ENCODE data around the gene HSPBP1.
"Not testable (repeated sequence)": the region's sequence is repeated elsewhere in the genome, so short reads cannot be mapped to it uniquely, and the experiment has no call there.

HSPBP1 gene

GRCh38 chr19:55230780-55231179 lies 49.1 kb downstream of the HSPBP1 start:
- DNase-seq: no peak

- no peak for DNase-seq
These were observed 49.6 kb downstream of the HSPBP1 start for GRCh38 chr19:55230329-55230728.

- no peak for DNase-seq
These were observed 50.1 kb downstream of the HSPBP1 start for GRCh38 chr19:55229789-55230182.

- no peak for DNase-seq
These were observed 50.6 kb downstream of the HSPBP1 start for GRCh38 chr19:55229145-55229788.

GRCh38 chr19:55228403-55229031 lies 51.4 kb downstream of the HSPBP1 start, which contains the start of gene TMEM86B:
Gene TMEM86B, minus strand, starts transcription at chr19:55228763. Its CDS starts 22 bp downstream, at chr19:55228741.
- DNase-seq: no peak

- no peak for DNase-seq
These were observed 51.9 kb downstream of the HSPBP1 start for GRCh38 chr19:55228015-55228391.

- no peak for DNase-seq
These were observed 52.5 kb downstream of the HSPBP1 start for GRCh38 chr19:55227241-55228014.

GRCh38 chr19:55226788-55227187 lies 53.1 kb downstream of the HSPBP1 start:
- no peak for DNase-seq

GRCh38 chr19:55226273-55226672 lies 53.6 kb downstream of the HSPBP1 start:
- no peak for DNase-seq

- no peak for DNase-seq
These were observed 54.4 kb downstream of the HSPBP1 start for GRCh38 chr19:55225415-55225958.

GRCh38 chr19:55224679-55225414 lies 55.1 kb downstream of the HSPBP1 start:
- not testable (repeated sequence) for DNase-seq

GRCh38 chr19:55224038-55224665 lies 55.8 kb downstream of the HSPBP1 start:
- no peak for DNase-seq

- no peak for DNase-seq
These were observed 56.4 kb downstream of the HSPBP1 start for GRCh38 chr19:55223291-55224037.

GRCh38 chr19:55220525-55220924 lies 59.4 kb downstream of the HSPBP1 start:
- DNase-seq: no peak

GRCh38 chr19:55216461-55217198 lies 63.3 kb downstream of the HSPBP1 start:
- DNase-seq: peak; percentile 29

GRCh38 chr19:55213547-55213946 lies 66.4 kb downstream of the HSPBP1 start:
- DNase-seq: no peak

- peak; percentile 27 for DNase-seq
These were observed 67.5 kb downstream of the HSPBP1 start for GRCh38 chr19:55212447-55212846.
